H1 (cell line): ENCODE data around the gene BICD1. TPM values are rescaled to one million over a fixed set of nuclear protein-coding genes. Genes with fewer than 3 reads are reported as not detected.
A peak's percentile ranks its signal among the peaks of the same experiment; 100 is the strongest.

Source experiments
- CTCF ChIA-PET: fragments of 300-600 bp; sonication (Branson Sonifier 250); formaldehyde crosslinking; loops from one replicate; lab custom pipeline; 2021; ENCODE audit not compliant: partially characterized antibody; lab: Charles Lee
- POLR2A ChIA-PET: fragments of 300-600 bp; sonication (Branson Sonifier 250); formaldehyde crosslinking; loops from one replicate; lab custom pipeline; 2021; ENCODE audit warnings: inconsistent platforms; ENCODE audit not compliant: partially characterized antibody; lab: Charles Lee
- DNase-seq, 2 experiments: peaks; one replicate each; pipeline versions ENCODE4 v3.0.0 to v3.0.0-alpha.2; 2010 to 2022; ENCODE audit warnings: low spot score in 2 of 2, low read depth in 1 of 2, mixed read lengths in 1 of 2
- FAIRE-seq: peaks from 2 replicates; lab custom pipeline; 2011; peaks lifted over from hg19 to GRCh38; lab: Jason Lieb, UNC
- H2AFZ ChIP-seq: 2 replicates; pipeline ENCODE4 v1.8.1; 2012; ENCODE audit warnings: low read length, inconsistent platforms
- H2AK5ac ChIP-seq: 2 replicates; pipeline ENCODE4 v1.6.1; 2013; ENCODE audit warnings: low read depth, low read length
- H2BK120ac ChIP-seq: replicated peaks from 2 replicates; pipeline ENCODE3; 2013; ENCODE audit warnings: low read depth, low read length, inconsistent platforms
- H2BK12ac ChIP-seq: 2 replicates; pipeline ENCODE4 v1.6.1; 2013; ENCODE audit warnings: low read depth, low read length
- H2BK15ac ChIP-seq: 2 replicates; pipeline ENCODE4 v1.6.1; 2013; ENCODE audit warnings: low read length
- H2BK20ac ChIP-seq: 2 replicates; pipeline ENCODE4 v1.6.1; 2013; ENCODE audit warnings: low read length
- H2BK5ac ChIP-seq: 2 replicates; pipeline ENCODE4 v1.6.1; 2013; ENCODE audit warnings: low read depth, low read length
- H3K14ac ChIP-seq: 2 replicates; pipeline ENCODE4 v1.6.1; 2013; ENCODE audit warnings: inconsistent platforms; ENCODE audit not compliant: insufficient read length
- H3K18ac ChIP-seq: 2 replicates; pipeline ENCODE4 v1.6.1; 2013; ENCODE audit warnings: low read length; ENCODE audit errors: extremely low read depth
- H3K23ac ChIP-seq: 2 replicates; pipeline ENCODE4 v1.6.1; 2013; ENCODE audit warnings: inconsistent platforms; ENCODE audit not compliant: insufficient read length
- H3K23me2 ChIP-seq: 2 replicates; pipeline ENCODE4 v1.6.1; 2013; ENCODE audit warnings: low read depth, low read length
- H3K27ac ChIP-seq: 2 replicates; pipeline ENCODE4 v1.6.1; 2011; ENCODE audit warnings: low read depth, low read length, inconsistent platforms
- H3K27me3 ChIP-seq, 4 experiments: replicated peaks in 1 of 4; 1 replicate in 1 of 4; 2 replicates in 3 of 4; pipeline versions ENCODE4 v1.6.1 to v1.8.1; 2011 to 2013; ENCODE audit warnings: low read length in 3 of 4, mild to moderate bottlenecking in 3 of 4, inconsistent platforms in 2 of 4, mixed read lengths in 2 of 4, moderate library complexity in 1 of 4; ENCODE audit not compliant: control insufficient read depth in 3 of 4, insufficient read depth in 3 of 4; ENCODE audit errors: extremely low read depth in 1 of 4
- H3K36me3 ChIP-seq, 4 experiments: 2 replicates each; pipeline versions ENCODE4 v1.6.1 to v1.8.1; 2011 to 2013; ENCODE audit warnings: mild to moderate bottlenecking in 4 of 4, low read length in 3 of 4, moderate library complexity in 2 of 4, control low read depth in 1 of 4, inconsistent platforms in 1 of 4; ENCODE audit not compliant: insufficient read depth in 4 of 4, control insufficient read depth in 2 of 4
- H3K4ac ChIP-seq: replicated peaks from 2 replicates; pipeline ENCODE3; 2013; ENCODE audit warnings: low read length, low read depth, mixed read lengths, inconsistent platforms; ENCODE audit not compliant: insufficient read length
- H3K4me1 ChIP-seq, 4 experiments: replicated peaks in 1 of 4; 1 replicate in 1 of 4; 2 replicates in 3 of 4; pipeline versions ENCODE4 v1.6.1 to v1.8.1; 2011 to 2013; ENCODE audit warnings: low read length in 3 of 4, inconsistent platforms in 2 of 4, mixed read lengths in 1 of 4; ENCODE audit not compliant: insufficient read depth in 4 of 4, control insufficient read depth in 3 of 4
- H3K4me2 ChIP-seq, 2 experiments: 2 replicates each; pipeline versions ENCODE4 v1.6.1 to v1.8.1; 2011 to 2013; ENCODE audit warnings: low read depth in 2 of 2, low read length in 2 of 2, control low read depth in 1 of 2, inconsistent platforms in 1 of 2, mild to moderate bottlenecking in 1 of 2; ENCODE audit not compliant: insufficient read depth in 1 of 2
- H3K4me3 ChIP-seq, 4 experiments: fragments of 200-600, 300-600 bp in 1 of 4; sonication (generic), shearing (Covaris generic), sonication (Bioruptor Twin) in 1 of 4; 2 replicates each; pipeline versions ENCODE4 v1.5.1 to v1.8.1; 2011 to 2016; ENCODE audit warnings: low read length in 4 of 4, low read depth in 3 of 4, control low read depth in 2 of 4, inconsistent platforms in 2 of 4, mild to moderate bottlenecking in 2 of 4, mixed read lengths in 1 of 4, moderate library complexity in 1 of 4; ENCODE audit not compliant: insufficient read depth in 2 of 4; ENCODE audit errors: extremely low read depth in 1 of 4
- H3K56ac ChIP-seq: replicated peaks from 2 replicates; pipeline ENCODE3; 2013; ENCODE audit warnings: low read depth, mild to moderate bottlenecking, mixed read lengths, low read length, inconsistent platforms; ENCODE audit not compliant: insufficient read length
- H3K79me1 ChIP-seq: 2 replicates; pipeline ENCODE4 v1.6.1; 2013; ENCODE audit warnings: low read depth, low read length, control low read depth
- H3K79me2 ChIP-seq, 2 experiments: 2 replicates each; pipeline versions ENCODE4 v1.6.1 to v1.8.1; 2012 to 2013; ENCODE audit warnings: low read length in 2 of 2, mild to moderate bottlenecking in 2 of 2, inconsistent platforms in 1 of 2; ENCODE audit not compliant: insufficient read depth in 2 of 2, control insufficient read depth in 1 of 2
- H3K9ac ChIP-seq, 4 experiments: replicated peaks in 1 of 4; 1 replicate in 1 of 4; 2 replicates in 3 of 4; pipeline versions ENCODE4 v1.6.1 to v1.8.1; 2011 to 2013; ENCODE audit warnings: low read depth in 3 of 4, low read length in 3 of 4, control low read depth in 2 of 4, mild to moderate bottlenecking in 2 of 4, moderate library complexity in 2 of 4, inconsistent platforms in 1 of 4; ENCODE audit errors: extremely low read depth in 1 of 4
- H3K9me3 ChIP-seq, 2 experiments: 2 replicates each; pipeline versions ENCODE4 v1.6.1 to v1.8.1; 2012 to 2013; ENCODE audit warnings: mild to moderate bottlenecking in 2 of 2, moderate library complexity in 2 of 2, control low read depth in 1 of 2, inconsistent platforms in 1 of 2, low read depth in 1 of 2, low read length in 1 of 2, mixed read lengths in 1 of 2; ENCODE audit not compliant: insufficient read depth in 2 of 2
- H4K20me1 ChIP-seq, 2 experiments: replicated peaks in 1 of 2; 2 replicates each; pipeline versions ENCODE3 to v1.8.1; 2011 to 2013; ENCODE audit warnings: inconsistent platforms in 2 of 2, low read length in 2 of 2, mild to moderate bottlenecking in 1 of 2; ENCODE audit not compliant: insufficient read depth in 2 of 2, control insufficient read depth in 1 of 2
- H4K5ac ChIP-seq: 2 replicates; pipeline ENCODE4 v1.6.1; 2013; ENCODE audit warnings: low read length, low read depth, mixed read lengths, inconsistent platforms; ENCODE audit not compliant: insufficient read length
- H4K8ac ChIP-seq: 2 replicates; pipeline ENCODE4 v1.8.0; 2013; ENCODE audit warnings: mild to moderate bottlenecking, moderate library complexity, low read length, inconsistent platforms; ENCODE audit not compliant: insufficient read depth; ENCODE audit errors: extremely low read depth
- H4K91ac ChIP-seq: replicated peaks from 2 replicates; pipeline ENCODE3; 2013; ENCODE audit warnings: low read length, mixed read lengths, inconsistent platforms; ENCODE audit not compliant: insufficient read length
- CTCF ChIP-seq, 3 experiments: IDR thresholded peaks; 1 replicate in 2 of 3; 2 replicates in 1 of 3; pipeline versions ENCODE4 v1.5.1 to v1.6.1; 2011; ENCODE audit warnings: low read length in 3 of 3, mild to moderate bottlenecking in 3 of 3, inconsistent platforms in 2 of 3, low read depth in 1 of 3, moderate library complexity in 1 of 3; ENCODE audit not compliant: insufficient read depth in 1 of 3; ENCODE audit errors: control extremely low read depth in 1 of 3
- GABPA ChIP-seq: IDR thresholded peaks from 2 replicates; pipeline ENCODE4 v1.6.1; 2011; ENCODE audit warnings: mild to moderate bottlenecking, low read length, moderate library complexity, borderline replicate concordance; ENCODE audit not compliant: insufficient read depth
- RAD21 ChIP-seq, 2 experiments: IDR thresholded peaks in 1 of 2; conservative IDR thresholded peaks in 1 of 2; 2 replicates each; pipeline ENCODE4 v1.6.1; 2011; ENCODE audit warnings: low read depth in 2 of 2, low read length in 2 of 2, improper control_type of control experiment in 1 of 2, inconsistent platforms in 1 of 2, mild to moderate bottlenecking in 1 of 2, moderate library complexity in 1 of 2
- WGBS, 2 experiments: shearing (Covaris generic) in 1 of 2; methylation state at CpG; one replicate each; pipeline versions ENCODE4 v1.1.6 to v1.1.7; 2013 to 2015; ENCODE audit warnings: low lambda C conversion rate in 2 of 2, mixed read lengths in 2 of 2, inconsistent platforms in 1 of 2, low coverage in 1 of 2, missing lambda C conversion rate in 1 of 2; ENCODE audit not compliant: insufficient replicate concordance in 2 of 2, insufficient coverage in 1 of 2, insufficient read length in 1 of 2; ENCODE audit errors: extremely low coverage in 1 of 2, missing lambda C conversion rate in 1 of 2; 5-methylcytosine and 5-hydroxymethylcytosine counted together
- polyA plus RNA-seq, 7 experiments: library from polyadenylated mRNA; depleted of rRNA in 3 of 7; stranded (reverse) in 5 of 7; unstranded in 2 of 7; fragments of >200 nt in 5 of 7; fragments of 200-250 nt in 2 of 7; gene quantifications; 1 replicate in 5 of 7; 2 replicates in 1 of 7; 4 replicates in 1 of 7; pipeline versions ENCODE4 v1.2.1 to v1.2.3, GENCODE V29; 2011 to 2013; ENCODE audit warnings: missing spikeins in 2 of 7, mixed read lengths in 2 of 7
- total RNA-seq: library from RNA; stranded (reverse); fragmentation: NEBNext Ultra II Directional; extraction: Animal tissue kit (Norgen Biotek cat#: 25700); gene quantifications from 2 replicates; pipeline ENCODE4 v1.2.1, GENCODE V29; 2021

BICD1 gene
- total and polyA plus RNA-seq, 2 of the 8 experiments (the other 6 are each of a cell fraction or from before 2014, with no cell fraction given): 34.1 to 58.4 TPM

GRCh38 chr12:32344047-32344446 is 237.4 kb downstream of the BICD1 start:
- Histone ChIP-seq H4K5ac (no peak overlapping the region), H4K91ac (no peak overlapping the region), H3K4me2 (no peak overlapping the region), H2BK20ac (no peak overlapping the region), H3K56ac (no peak overlapping the region), H3K4me3 (no peak overlapping the region), H3K79me1 (no peaks in the 10 kb centered on the region), H3K23ac (no peak overlapping the region), H3K14ac (no peak overlapping the region), H2BK15ac (no peak overlapping the region), H3K4ac (no peak overlapping the region), H2AFZ (no peak overlapping the region), H2BK12ac (no peak overlapping the region), H4K8ac (no peak overlapping the region), H4K20me1 (no peaks in the 10 kb centered on the region), H3K9ac (no peak overlapping the region), H3K23me2 (no peaks in the 10 kb centered on the region), H3K9me3 (no peaks in the 10 kb centered on the region), H2AK5ac (no peak overlapping the region), H2BK120ac (no peak overlapping the region), H3K4me1 (peaks cover 0 to under 1% (median 0%) of the 10 kb centered on the region in 4 experiments; a peak in 1 of 7 replicates), H3K27me3 (no peaks in the 10 kb centered on the region), H3K18ac (no peak overlapping the region), H2BK5ac (no peak overlapping the region), H3K36me3 (peaks cover 0 to 28% (median under 1%) of the 10 kb centered on the region in 4 experiments; a peak in 5 of 8 replicates), H3K79me2 (no peaks in the 10 kb centered on the region), H3K27ac (no peak overlapping the region)
- ChIA-PET POLR2A (no interaction called here), CTCF (interaction anchor here (0.7 to 1.7 kb wide), 7 partner anchors 9 to 331 kb away, joined by 3 to 5 read pairs (median 4); no protein-coding TSS in a partner anchor)
- WGBS, 2 experiments: 82% methylated on average over 7 of the region's 7 CpGs; no CpG with 5 or more reads in 1 of the 2 experiments
- DNase-seq (no peak), FAIRE-seq (peak; percentile 75)
- TF ChIP-seq CTCF (IDR thresholded peaks at IDR 0.05; ENCODE audit: control extremely low read depth in 1 of 3, insufficient read depth in 1 of 3, low read depth in 1 of 3, low read length in 3 of 3): peak; percentile 8 to 64 (median 49); a peak in 3 of 4 replicates
- no peak for TF ChIP-seq GABPA
- TF ChIP-seq RAD21 (IDR thresholded peaks at IDR 0.05 in 1 of 2, conservative IDR thresholded peaks at IDR 0.05 in 1 of 2; ENCODE audit: low read depth in 2 of 2, low read length in 2 of 2): peak; percentile 68 to 75
